NCI-H2171 (cell line): ENCODE measurements around the gene SEC61A1.

ENCODE experiments used
- DNase-seq: peaks from one replicate; lab custom pipeline; 2025; lab: John Stamatoyannopoulos, UW

The SEC61A1 gene

DNA sequence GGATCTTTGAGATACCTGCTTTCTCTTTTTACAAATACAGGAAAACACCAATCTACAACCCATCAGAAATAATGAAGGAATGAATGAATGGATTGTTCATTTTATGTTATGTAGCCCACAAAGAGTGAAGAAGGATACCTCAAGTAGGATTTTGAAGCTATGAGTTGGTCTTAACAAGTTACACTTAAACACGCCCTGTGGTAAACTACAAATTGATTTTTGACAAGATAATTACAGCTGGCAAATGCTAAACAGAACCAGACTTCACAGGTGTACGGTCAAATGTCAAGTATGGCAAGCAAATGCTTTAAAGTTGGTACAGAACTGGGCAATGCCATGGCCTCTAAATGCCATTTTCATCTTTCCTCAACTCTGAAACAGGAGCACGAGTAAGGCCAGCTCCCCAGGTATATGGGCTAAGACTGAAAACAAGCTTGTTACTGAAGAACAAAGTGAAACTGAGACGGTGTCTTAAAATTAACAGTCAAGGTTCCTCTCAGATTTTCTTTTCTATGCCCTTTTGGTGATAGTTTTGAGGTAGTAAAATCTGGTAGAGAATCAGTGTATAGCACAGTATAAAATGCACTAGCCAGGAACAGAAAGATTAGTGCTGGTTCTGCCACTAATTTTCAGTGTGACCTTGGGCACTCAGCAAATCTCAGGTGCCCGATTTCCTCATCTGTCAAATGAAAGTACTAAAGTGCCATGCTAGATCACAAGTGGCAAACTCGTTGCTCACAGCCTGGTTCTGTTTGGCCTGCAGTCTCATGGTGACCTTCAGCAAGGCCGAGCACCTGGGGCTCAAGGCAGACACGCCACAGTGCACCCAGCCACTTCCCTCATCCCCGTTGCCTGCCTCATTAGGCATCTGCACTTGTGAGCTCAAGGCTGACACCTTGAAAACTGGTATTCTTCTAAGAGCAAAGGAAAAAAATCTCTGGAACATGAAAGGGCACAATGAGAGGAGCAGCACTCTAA, 61.9 kb downstream of the SEC61A1 start:
- no peak for DNase-seq
